Activated T-cell treated with anti-CD3 and anti-CD28 coated beads for 1 hour (primary cell): Measurements from ENCODE around the gene SIK3.
"Not testable (repeated sequence)": the region's sequence is repeated elsewhere in the genome, so short reads cannot be mapped to it uniquely, and the experiment has no call there.

Source experiments
- DNase-seq: peaks from one replicate; pipeline ENCODE4 v3.0.0-alpha.2; 2020; ENCODE audit warnings: low read depth

SIK3 gene

DNA sequence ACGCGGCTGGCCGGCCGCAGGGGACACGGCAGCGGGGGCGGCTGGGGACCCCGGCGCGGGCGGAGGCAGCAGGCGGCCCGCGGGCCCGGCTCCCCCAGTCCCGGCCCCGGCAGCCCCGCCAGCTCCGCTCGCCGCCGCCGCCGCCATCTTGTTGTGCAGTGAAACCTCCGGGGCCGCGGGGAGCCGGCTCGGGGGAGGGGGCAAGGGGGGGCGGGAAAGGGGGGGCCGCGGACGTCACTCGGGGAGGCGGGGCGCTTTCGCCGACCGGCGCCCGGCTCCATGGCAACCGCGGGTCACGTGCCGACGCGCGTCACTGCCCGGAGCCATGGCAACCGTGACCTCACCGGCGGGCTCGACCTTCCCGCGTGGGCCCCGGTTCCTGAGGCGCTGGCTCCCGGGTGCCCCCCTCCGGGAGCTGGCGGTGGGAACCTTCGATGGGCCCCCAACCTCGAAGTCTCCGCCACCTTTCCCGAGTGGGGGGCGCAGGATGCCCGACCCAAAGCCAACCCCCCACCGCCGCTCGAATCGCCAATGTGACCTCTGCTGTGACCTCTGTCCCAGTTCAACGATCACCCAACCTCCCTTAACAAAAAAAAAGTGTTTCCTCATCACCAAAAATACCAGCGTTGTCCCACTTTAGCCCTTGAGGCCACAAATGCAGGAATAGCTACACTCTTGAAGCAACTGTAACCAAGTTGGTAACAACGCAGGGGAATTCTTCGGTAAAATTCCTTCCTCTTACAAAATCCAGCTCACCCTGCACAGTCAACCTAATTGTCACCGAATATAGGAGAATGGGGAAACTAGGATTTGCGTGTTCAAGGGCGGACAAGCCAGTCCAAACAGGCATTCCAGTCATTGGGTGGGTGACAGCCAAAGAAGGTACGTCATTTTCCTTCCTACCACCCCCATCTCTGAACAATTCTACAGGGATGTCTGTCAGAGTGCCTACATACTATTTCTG, at the start of gene SIK3:
SIK3 (minus strand) TSS at position 160 of the 964 bp plus-strand sequence; CDS start at position 147, 13 bp downstream.
- peak; percentile 89 for DNase-seq

DNA sequence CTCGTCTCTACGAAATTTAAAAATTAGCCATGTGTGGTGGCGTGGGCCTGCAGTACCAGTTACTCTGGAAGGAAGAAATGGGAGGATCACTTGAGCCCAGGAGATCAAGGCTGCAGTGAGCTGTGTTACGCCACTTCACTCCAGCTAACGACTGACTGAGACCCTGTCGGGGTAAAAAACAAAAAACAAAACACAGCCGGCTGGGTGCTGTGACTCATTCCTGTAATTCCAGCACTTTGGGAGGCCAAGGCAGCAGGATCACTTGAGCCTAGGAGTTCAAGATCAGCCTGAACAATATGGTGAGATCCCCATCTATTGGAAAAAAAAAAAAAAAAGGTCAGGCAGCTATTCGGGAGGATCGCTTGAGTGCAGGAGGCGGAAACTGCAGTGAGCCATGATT, 48.3 kb upstream of the SIK3 start:
- no peak for DNase-seq

DNA sequence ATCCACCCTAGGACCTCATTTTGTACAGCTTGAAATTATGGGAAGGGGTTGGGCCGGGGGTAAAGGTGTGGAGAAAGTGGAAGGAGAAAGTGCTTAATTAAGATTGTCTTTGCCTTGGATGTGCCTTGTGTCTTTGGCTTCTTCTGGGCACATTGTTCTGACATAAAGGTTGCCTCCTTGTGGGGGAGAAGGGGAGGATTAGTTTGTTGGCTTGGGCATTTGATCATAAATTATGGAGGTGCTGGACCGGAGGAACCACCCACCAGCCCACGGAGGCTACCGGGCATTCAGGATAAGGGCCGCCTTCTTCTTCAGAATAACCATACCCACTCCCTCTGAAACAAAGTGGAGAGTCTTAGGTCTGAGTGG, 47.1 kb upstream of the SIK3 start:
- DNase-seq = no peak

DNA sequence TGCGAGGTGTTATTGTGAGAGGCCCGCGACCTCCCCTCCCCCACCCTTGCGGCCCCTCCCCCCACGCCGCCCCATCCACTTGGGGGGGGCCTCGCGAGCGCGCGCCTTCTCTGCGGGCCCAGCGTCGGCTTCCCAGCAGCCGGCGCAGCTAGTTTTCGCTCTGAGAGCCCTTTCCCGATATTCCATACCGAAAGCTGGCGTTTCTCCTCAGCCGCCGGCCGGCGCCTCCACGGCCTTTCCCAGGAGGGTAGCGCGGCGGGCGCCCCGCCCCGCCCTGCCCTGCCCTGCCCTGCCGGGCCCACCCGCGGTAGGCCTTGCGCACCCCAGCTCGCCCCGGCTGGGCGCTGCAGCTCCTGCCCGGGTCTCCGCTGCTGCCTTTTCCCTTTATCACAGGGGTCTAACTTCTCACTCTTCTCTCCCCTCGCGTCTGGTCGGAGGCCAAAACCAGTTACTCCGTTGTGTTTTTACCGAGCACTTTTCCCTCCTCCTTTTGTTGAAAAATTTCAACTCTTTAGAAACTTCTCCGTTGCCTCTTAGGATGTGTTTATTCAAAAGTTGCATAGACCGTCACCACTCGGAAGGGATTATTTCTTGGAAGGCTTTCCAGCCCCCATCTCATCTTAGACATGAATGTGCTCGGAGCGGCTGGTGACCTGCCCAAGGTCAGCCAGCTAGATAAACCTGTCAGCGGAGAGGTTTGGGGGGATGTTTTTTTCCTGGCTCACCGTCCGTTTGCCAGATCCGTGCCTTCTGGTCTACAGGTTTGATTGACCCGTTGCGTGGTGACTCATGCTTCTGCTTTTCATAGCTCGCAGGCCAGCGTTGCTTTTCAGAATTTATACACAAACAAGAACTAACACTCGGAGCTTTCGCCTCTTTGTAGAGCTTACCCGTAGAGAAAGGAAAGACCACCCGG, 46.5 kb upstream of the SIK3 start:
- DNase-seq = no peak

DNA sequence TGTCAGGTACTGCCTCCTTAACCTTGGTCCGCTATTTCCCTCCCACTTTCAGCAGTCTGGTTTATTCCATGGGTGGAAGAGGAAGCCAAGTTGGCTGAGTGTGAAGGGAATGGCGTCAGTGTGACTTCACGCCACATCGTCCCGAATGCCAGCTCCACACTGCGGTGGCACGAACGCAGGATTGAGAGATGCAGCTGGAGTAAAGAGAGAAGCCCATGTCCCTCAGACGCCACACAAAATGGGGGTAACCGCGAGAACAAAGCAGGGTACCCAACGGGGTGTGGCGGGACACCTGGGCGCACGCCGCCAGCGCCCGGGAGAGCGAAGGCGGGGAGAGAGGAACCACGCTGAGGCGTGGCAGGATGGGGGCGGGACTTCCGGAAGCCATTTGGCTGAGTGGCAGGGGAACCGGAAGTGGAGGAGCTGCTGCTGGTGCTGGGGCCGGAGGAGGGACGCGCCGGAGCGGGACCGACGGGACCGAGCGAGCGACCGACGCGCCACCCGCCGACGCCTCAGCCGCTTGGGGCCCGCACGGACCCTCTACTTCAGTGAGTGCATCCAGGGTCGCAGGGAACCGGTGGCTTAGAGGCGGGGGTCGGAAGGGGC, 45.7 kb upstream of the SIK3 start, which contains the start of gene PAFAH1B2:
PAFAH1B2 (plus strand) TSS at position 417 of the 606 bp plus-strand sequence. CDS start 8,161 bp downstream, outside the sequence.
- peak; percentile 91 for DNase-seq

DNA sequence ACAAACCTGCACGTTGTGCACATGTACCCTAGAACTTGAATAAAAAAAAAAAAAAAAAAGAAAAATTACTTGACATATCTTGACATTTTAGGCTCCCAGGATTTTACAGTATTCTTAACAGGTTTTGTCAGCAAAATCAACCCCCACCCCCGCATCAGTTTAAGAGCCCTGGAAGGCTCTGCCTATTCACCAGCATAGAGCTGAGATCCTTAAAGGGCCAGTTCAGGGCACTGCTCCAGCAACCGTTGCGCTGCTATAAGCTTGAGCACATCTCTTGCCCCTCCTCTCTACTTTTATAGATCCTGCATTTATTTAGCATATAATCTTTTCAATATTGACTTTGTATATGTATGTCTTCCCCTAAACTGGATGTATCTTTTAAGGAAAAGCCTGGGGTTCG, 45.2 kb upstream of the SIK3 start:
- no peak for DNase-seq

DNA sequence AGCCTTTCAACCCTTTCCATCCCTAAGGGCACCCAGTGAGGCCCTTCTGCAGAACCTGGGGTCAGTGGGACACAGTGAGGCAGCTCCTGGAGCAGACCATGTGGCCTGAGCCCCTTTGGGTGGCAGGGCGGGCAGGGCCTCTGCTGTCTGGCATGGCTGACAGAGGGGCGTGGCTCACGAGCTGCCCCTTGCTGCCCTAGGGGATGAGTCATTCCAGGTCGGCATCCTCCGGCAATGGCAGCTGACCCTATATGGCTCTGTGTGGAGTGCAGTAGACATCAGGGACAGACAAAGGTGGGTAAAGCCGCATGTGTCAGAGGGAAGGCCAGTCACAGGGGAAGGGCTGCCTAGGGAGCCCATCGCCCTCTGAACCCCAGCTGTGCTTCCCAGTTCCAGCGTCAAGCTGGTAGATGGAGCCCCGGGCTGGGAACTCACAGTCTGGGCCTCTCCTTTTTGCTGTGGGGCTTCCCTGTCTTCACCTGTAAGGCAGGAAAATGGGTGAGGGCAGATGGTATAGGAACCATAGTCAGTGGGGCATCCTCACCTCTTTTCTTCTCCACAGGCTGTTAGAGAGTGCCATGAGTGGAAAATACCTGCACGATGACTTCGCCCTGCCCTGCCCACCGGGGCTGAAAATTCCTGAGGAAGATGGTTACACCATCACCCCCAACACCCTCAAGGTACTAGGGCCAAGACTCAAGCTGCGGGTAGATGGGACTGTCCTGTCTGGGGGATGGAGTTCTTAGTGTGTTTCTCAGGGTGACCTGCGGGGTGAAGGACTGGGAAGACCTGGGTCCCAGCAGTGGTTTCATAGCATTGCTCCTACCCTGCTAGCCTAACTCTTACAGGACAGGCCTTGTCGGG, 39.2 kb upstream of the SIK3 start:
- not testable (repeated sequence) for DNase-seq

DNA sequence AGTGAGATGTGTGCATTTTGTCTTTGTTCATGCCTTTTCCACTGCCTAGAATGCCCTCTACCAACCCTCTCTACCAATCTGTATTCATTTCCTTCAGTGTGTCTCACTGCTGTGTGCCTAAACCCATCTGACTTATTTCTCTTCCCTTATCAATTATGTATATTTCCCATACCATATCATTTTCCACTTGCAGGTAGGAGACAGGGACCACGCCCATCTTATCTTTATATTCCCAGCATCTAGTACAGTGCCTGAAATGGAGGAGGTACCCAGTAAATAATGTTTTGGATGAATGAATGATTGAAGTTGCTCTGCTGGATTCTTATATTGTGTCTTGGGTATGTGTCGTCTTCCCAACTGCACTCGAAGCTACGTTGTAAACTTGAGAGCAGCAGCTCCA, 36.8 kb upstream of the SIK3 start:
- not testable (repeated sequence) for DNase-seq

DNA sequence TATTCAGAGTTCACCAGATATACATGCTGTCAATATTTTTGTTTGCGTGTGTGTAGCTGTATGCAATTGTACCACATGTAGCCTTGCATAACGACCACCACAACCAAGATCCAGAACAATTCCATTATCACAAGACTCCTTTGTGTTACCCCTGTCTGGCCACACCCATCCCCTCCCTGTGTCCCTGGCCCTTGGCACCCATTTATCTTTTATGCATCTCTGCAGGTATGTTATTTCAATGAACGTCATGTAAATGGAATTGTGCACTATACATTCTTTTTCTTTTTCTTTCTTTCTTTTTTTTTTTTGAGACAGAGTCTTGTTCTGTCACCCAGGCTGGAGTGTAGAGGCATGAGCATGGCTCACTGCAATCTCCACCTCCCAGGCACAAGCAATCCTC, 36.2 kb upstream of the SIK3 start:
- DNase-seq = no peak

DNA sequence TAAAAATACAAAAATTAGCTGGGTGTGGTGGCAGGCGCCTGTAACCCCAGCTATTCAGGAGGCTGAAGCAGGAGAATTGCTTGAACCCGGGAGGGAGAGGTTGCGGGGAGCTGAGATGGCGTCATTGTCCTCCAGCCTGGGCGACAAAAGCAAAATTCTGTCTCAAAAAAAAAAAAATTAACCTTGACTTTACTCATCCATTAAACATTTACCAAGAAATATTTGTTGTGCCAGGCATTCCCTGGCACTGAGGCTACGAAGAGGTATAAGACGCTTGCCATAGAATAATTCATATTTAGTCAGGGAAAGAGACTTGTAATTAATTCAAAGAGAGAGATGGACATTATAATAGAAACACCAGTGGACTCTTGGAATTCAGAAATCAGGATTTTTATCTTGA, 32.7 kb upstream of the SIK3 start:
- DNase-seq = no peak

DNA sequence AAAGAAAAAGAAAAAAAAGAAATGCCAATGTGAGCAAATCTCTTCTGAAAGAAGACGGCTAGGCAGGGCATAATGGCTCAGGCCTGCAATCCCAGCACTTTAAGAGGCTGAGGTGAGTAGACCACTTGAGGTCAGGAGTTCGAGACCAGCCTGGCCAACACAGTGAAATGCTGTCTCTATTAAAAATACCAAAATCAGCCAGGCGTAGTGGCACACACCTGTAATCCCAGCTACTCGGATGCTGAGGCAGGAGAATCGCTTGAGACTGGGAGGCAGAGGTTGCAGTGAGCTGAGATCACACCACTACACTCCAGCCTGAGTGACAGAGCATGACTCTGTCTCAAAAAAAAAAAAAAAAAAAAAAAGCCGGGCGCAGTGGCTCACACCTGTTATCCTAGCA, 32.2 kb upstream of the SIK3 start:
- not testable (repeated sequence) for DNase-seq

DNA sequence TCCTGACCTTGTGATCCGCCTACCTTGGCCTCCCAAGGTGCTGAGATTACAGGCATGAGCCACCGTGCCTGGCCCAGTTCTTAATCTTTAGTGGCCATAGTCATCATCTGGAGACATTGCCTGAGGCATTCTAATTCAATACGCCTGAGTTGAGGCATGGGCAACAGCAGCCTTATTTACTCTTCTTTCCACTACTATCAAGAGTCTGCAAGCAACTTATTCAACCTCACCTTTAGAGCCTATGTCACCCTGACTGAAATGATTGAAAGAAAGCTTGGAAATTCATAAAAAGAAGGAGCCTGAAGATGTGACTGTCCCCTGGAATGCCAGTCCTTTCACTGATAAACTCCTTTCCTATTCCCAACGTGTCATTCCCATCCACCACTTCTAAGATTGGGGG, 30.1 kb upstream of the SIK3 start:
- DNase-seq = no peak

DNA sequence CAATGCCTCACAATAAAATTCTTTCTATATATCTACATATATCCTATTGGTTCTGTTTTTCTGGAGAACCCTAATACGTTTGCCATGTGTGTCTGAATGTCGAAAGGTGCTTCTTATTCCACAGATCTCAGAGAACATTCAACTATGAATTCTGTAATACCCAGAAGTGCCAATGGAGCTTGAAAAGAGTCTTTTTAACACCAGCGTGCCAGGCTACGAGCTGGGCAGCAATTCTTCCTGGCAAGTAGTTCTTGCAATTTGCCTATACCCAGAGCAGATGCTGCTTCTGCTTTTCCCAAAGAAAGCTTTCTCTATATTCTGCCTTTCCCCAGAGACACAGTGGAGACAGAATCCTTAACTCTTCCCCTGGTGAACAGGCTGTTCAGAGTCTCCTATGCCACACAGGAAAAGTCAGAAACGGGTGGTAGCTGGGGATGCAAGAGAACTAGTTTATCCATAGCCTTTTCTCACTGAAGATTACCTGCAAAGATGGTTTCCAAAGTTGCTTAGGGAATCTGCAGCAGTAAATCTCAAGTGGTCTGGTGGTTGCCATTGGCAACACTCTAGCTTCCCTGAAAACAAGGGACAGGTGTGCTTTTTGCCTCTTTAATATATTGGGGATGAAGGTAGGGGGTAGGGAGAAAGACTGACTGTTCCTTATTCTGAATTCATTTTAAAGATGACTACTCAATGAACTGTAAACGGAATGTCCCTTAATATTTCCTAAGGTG, 29.1 kb upstream of the SIK3 start:
- no peak for DNase-seq

DNA sequence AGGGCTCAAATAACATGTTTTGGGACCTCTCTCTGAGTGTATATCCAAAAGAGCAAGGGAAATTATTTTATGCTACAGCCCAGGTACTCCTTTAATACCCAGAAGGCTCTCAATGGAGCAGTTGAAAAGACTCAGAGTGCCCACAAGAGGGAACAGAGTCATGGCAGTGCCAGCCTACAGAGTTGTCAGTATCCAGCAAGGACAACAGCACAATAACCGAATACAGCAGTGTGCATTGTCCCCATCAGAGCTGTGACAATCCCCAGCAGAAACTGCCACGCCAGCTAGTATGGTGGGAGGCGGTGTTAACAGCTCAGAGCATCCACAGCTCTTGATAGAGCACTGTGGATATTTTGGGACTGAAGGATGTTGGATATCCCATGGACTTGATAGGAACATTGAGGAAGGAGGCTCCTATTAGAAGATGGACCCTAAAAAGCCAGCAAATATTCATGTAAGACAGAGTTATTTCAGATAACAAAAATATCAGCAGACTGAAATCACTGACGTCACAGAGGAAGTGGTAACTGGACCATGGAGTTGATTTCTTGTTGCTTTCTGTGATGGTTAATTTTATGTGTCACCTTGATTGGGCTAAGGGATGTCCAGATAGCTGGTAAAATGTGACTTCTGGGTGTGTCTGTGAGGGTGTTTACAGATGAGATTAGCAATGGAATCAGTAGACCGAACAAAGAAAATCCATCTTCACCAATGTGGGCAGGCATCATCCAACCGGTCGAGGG, 28.2 kb upstream of the SIK3 start:
- no peak for DNase-seq

DNA sequence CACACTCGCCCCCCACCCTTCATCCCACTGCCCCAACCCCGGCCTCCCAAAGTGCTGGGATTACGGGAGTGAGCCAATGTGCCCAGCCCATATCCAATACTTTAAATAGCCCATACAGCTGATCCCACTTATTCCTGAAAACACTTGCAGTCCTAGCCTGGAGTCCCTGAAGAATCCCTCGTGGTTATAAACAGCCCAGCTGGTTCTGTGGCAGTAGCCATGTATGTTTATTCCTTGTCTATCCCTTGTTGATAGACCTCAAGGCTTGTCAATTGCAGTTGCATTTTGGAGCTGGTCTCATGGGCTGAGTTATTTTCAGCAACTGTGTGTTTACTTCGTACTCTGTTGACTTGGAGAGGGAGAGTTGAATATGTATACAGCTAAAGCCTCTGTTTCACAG, 24.3 kb upstream of the SIK3 start:
- DNase-seq = no peak

DNA sequence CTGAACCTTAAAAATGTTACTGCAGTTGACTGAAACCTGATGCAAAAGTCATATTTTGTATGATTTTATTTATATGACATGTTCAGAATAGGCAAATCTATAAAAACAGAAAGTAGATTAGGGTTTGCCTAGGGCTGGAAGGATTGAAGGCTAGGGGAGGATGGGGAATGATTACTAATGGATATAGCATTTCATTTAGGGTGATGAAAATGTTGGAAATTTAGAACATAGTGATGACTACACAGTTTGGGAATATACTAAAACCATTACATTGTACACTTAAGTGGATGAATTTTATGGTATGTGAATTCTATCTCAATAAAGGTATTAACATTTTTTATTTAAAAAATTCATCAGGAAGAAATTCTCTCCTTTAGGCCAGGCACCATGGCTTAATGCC, 22.9 kb upstream of the SIK3 start:
- DNase-seq = no peak

DNA sequence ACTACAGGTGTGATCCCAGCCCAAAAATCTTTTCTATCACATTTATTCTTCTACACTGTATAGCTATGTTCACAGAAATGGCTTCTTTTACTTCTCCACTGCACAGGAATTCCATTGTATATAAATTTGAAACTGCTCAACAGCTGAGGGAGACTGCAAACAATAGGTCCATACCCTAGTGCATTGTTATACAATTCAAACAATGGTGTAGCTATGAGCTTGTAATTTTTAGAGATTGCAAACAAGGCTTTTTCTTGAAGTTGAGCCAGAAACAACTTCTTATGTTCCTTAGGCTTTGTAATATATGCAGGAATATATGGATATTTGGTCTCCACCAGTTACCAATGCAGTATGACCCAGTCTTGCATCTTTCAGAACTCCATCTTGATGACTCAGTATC, 19.5 kb upstream of the SIK3 start:
- no peak for DNase-seq

DNA sequence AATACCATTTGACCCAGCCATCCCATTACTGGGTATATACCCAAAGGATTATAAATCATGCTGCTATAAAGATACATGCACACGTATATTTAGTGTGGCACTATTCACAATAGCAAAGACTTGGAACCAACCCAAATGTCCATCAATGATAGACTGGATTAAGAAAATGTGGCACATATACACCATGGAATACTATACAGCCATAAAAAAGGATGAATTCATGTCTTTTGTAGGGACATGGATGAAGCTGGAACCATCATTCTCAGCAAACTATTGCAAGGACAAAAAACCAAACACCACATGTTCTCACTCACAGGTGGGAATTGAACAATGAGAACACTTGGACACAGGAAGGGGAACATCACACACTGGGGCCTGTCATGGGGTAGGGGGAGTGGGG, 14.7 kb upstream of the SIK3 start:
- not testable (repeated sequence) for DNase-seq

DNA sequence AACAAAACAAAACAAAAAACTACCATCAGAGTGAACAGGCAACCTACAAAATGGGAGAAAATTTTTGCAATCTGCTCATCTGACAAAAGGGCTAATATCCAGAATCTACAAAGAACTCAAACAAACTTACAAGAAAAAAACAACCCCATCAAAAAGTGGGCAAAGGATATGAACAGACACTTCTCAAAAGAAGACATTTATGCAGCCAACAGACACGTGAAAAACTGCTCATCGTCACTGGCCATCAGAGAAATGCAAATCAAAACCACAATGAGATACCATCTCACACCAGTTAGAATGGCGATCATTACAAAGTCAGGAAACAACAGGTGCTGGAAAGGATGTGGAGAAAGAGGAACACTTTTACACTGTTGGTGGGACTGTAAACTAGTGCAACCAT, 14.3 kb upstream of the SIK3 start:
- DNase-seq = not testable (repeated sequence)
